Activated naive CD4-positive, alpha-beta T cell treated with anti-CD3 and anti-CD28 coated beads, Interleukin-2, amount 10 ng/mL, durations not matched to agents 7 days and 5 days (primary cell): ENCODE data around the gene BICDL1.

Experiments
- CTCF ChIA-PET: fragments of 350-600 bp; sonication (Branson Sonifier 250); formaldehyde crosslinking; loops from one replicate; lab custom pipeline; 2021; ENCODE audit warnings: antibody characterized with exemption; lab: Charles Lee
- DNase-seq: peaks from one replicate; pipeline ENCODE4 v3.0.0-alpha.2; 2020
- H3K27ac Mint-ChIP-seq: one replicate; pipeline ENCODE4 v1.8.0; 2021; ENCODE audit warnings: mild to moderate bottlenecking, moderate library complexity, mixed read lengths
- H3K27me3 Mint-ChIP-seq: one replicate; pipeline ENCODE4 v1.8.0; 2021; ENCODE audit warnings: mild to moderate bottlenecking, mixed read lengths
- H3K36me3 Mint-ChIP-seq: one replicate; pipeline ENCODE4 v1.8.0; 2021; ENCODE audit warnings: mixed read lengths
- H3K4me1 Mint-ChIP-seq: one replicate; pipeline ENCODE4 v1.8.0; 2021; ENCODE audit warnings: mixed read lengths
- H3K4me3 Mint-ChIP-seq: one replicate; pipeline ENCODE4 v1.8.0; 2021; ENCODE audit warnings: mild to moderate bottlenecking, moderate library complexity, mixed read lengths
- H3K9me3 Mint-ChIP-seq: one replicate; pipeline ENCODE4 v1.8.0; 2021; ENCODE audit warnings: mixed read lengths

Gene BICDL1

DNA sequence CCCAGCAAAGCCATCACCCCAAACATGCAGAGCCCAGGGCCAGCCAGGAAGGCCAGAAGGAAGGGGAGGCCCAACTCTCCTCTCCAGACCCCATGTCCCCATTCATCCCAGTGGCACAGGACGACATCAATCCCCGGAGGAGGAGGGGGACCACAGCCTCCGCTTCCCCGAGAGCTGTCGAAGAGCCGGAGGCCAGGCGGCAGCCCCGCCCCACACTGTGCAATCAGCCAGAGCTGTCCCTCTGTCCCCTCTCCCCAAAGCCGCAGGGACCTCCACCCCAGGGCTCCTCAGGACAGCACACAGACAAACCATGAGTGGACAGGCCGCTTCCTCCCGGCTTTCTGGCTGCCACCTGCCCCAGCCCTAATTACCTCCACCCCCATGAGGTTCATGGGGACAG is 110.7 kb downstream of the BICDL1 start:
- no peak overlapping the region for H3K4me3 Mint-ChIP-seq
- no peaks in the 10 kb centered on the region for H3K9me3 Mint-ChIP-seq
- peaks cover 16% of the 10 kb centered on the region for H3K4me1 Mint-ChIP-seq
- CTCF ChIA-PET: no interaction called here
- H3K27ac Mint-ChIP-seq: no peak overlapping the region
- no peak for DNase-seq
- H3K27me3 Mint-ChIP-seq: no peaks in the 10 kb centered on the region
- peaks cover 34% of the 10 kb centered on the region for H3K36me3 Mint-ChIP-seq

DNA sequence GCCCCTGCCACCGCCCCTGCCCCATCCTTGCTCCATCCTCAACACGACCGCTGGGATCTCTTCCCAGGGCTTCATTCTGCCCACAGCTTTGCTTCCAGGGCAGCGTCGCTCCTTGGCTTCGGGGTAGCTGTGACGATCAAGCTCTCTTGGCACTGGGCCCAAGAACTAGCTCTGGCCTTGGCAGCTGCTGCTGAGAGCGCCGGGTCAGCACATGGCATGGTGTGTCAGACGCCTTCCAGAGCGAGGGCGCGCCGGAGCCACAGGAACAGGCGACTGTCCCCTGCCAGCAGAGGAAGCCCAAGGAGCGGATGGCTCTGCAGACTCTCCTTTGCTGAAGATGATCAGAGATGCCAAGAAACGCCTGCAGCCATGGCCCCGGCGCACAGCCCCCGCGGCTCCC is 111.6 kb downstream of the BICDL1 start:
- no peak overlapping the region for H3K27ac Mint-ChIP-seq
- H3K4me1 Mint-ChIP-seq: peaks cover 16% of the 10 kb centered on the region
- H3K27me3 Mint-ChIP-seq: no peaks in the 10 kb centered on the region
- DNase-seq: no peak
- H3K4me3 Mint-ChIP-seq: no peak overlapping the region
- CTCF ChIA-PET: interaction anchor here (1.4 kb wide), 1 partner anchor 13 kb away, joined by 4 read pairs; no protein-coding TSS in a partner anchor
- H3K36me3 Mint-ChIP-seq: peaks cover 39% of the 10 kb centered on the region
- no peaks in the 10 kb centered on the region for H3K9me3 Mint-ChIP-seq

DNA sequence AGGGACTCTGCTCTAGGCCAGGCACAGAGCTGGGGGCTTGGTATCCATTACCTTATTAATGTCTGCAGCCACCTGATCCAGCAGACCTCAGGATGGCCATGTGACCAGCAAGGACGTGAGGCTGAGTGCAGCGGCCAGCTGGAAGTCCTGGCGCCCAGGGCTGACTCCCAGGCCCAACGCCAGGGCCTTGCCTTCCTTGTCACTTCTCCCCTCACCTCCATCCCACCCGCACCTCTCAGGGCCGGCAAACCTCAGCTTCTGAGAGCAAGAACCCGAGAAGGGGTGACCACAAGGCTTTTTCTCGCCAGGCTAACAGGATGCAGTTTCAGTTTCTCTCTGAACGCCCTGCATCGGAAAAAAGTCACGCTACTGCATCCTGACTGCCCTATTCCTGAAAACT is 112.1 kb downstream of the BICDL1 start:
- H3K9me3 Mint-ChIP-seq: no peaks in the 10 kb centered on the region
- no peaks in the 10 kb centered on the region for H3K27me3 Mint-ChIP-seq
- H3K4me1 Mint-ChIP-seq: peaks cover 17% of the 10 kb centered on the region
- DNase-seq: no peak
- no peak overlapping the region for H3K27ac Mint-ChIP-seq
- CTCF ChIA-PET: interaction anchor here (1.4 kb wide), 1 partner anchor 14 kb away, joined by 4 read pairs; no protein-coding TSS in a partner anchor
- H3K36me3 Mint-ChIP-seq: peaks cover 42% of the 10 kb centered on the region
- no peak overlapping the region for H3K4me3 Mint-ChIP-seq

DNA sequence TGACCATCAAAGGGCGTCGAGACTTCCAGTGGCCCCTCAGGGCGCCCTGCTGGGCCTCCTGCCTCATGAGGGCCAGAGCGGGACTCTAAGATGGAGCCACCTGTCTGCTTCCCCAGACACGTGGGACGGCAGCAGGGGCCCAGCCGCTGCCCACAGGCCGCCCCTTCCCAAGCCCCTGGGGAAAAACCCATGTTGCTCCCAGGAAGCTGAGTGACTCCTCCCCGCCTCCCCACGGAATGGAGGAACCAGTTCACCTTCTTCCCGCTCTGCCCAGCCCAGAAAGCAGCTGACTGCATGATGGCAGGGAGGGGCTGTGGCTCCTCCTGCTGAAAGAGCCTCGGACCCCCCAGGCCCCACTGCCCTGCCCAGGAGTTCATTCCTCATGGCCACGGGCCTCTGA is 112.6 kb downstream of the BICDL1 start:
- no peaks in the 10 kb centered on the region for H3K9me3 Mint-ChIP-seq
- no peak overlapping the region for H3K4me3 Mint-ChIP-seq
- H3K27me3 Mint-ChIP-seq: no peaks in the 10 kb centered on the region
- peaks cover 40% of the 10 kb centered on the region for H3K36me3 Mint-ChIP-seq
- CTCF ChIA-PET: interaction anchor here (1.4 kb wide), 1 partner anchor 14 kb away, joined by 4 read pairs; no protein-coding TSS in a partner anchor
- no peak overlapping the region for H3K27ac Mint-ChIP-seq
- H3K4me1 Mint-ChIP-seq: peaks cover 19% of the 10 kb centered on the region
- DNase-seq: no peak

DNA sequence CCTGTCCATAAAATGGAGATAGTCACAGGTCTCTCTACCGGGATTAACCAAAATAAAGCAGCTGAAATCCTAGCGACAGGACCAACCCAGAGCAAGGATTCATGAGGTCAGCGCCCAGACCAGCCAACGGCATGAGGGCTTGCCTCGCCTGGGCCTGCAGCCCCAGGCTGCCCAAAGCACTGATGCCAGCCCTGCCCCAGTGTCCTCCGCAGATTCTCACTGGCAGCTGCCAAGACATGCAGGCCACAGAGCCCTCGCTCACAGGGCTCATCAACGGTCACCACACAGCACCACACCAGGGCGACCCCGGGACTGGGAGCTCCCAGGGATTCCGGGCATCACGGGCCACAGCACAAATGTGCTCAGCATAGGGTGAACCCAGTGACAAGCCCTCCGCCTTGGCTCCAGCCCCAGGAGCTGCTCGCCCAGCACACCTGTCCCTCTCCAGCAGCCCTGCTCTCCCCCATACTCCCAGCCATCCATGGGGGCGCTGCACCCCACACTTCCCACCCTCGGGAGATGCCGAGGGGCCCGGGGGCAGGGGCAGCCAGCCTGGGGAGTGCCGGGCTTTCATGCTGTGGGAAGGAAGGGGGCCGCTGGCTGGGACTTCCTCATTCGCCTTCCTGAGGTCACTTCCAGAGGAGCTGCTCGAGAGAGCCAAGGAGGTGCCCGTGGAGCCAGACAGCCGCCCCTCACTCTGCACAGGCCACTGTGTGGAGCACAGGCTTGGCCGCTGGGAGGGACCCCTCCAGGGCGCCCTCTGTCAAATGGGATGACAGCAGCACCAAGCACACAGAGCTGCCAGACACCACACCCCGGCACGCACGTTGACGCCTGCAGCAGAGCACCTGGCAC is 113.4 kb downstream of the BICDL1 start:
- CTCF ChIA-PET: interaction anchor here (1.4 kb wide), 1 partner anchor 15 kb away, joined by 4 read pairs; no protein-coding TSS in a partner anchor
- H3K27ac Mint-ChIP-seq: no peak overlapping the region

DNA sequence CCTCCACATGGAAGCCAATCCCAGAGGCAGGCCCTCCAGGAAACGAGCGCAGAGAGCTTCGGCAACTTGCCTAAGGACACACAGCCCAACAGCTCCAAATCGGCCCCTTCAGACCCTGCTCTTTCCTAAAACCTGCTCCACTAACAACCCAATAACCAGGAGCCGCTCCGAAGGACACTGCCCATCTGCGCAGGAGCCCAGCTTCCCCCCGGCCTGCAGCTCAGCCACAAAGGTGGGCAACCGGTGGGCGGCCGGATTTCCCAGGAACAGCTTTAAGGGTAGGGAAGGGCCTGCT is 114.0 kb downstream of the BICDL1 start:
- H3K4me3 Mint-ChIP-seq: no peak overlapping the region
- H3K36me3 Mint-ChIP-seq: peaks cover 40% of the 10 kb centered on the region
- H3K27ac Mint-ChIP-seq: no peak overlapping the region
- CTCF ChIA-PET: no interaction called here
- H3K9me3 Mint-ChIP-seq: no peaks in the 10 kb centered on the region
- peaks cover 24% of the 10 kb centered on the region for H3K4me1 Mint-ChIP-seq
- H3K27me3 Mint-ChIP-seq: no peaks in the 10 kb centered on the region
- DNase-seq: no peak

More for the DNA sequence above, 113.4 kb downstream of the BICDL1 start:
- Mint-ChIP-seq H3K36me3 (peaks cover 39% of the 10 kb centered on the region), H3K9me3 (no peaks in the 10 kb centered on the region), H3K27me3 (no peaks in the 10 kb centered on the region), H3K4me1 (peaks cover 21% of the 10 kb centered on the region), H3K4me3 (no peak overlapping the region)
- no peak for DNase-seq

DNA sequence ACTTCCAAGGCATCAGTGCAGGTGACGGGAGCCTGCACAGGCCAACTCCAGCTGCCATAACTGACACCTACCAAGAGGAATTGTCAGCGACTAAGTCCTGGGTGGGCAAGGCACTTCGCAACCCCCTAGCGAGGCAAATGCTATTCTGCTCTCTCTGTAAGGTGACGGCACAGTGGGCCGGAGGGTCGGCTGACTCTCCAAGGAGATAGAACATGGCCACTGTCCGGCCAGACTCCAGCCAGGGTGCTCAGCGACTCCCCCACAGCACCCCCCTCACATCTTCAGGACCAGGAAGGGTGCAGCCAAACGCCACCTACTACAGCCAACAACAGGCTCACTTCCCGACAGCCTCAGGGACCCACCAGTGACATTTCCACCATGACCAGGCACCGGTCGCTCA is 114.3 kb downstream of the BICDL1 start:
- Mint-ChIP-seq H3K9me3 (no peaks in the 10 kb centered on the region), H3K4me3 (no peak overlapping the region), H3K4me1 (peaks cover 28% of the 10 kb centered on the region), H3K27ac (no peak overlapping the region), H3K36me3 (peaks cover 41% of the 10 kb centered on the region), H3K27me3 (no peaks in the 10 kb centered on the region)
- CTCF ChIA-PET: no interaction called here
- no peak for DNase-seq

DNA sequence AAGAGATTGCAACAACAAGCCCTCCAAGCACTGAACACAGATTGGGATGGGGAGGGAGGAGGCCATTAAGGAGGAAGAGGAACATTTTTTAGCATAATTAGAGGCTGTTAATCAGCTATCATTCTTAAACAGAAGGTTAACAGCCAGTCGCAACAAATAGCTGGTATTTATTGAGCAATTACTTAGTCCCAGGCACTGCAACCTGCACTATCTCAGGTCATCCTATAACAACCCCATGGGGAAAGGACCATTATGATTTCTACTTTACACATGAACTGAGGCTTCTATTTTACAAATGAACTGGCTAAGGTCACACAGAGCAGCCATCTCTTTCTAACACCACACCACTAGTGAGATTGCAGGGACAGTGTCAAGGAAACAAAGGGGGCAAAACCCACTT is 117.1 kb downstream of the BICDL1 start:
- no peaks in the 10 kb centered on the region for H3K9me3 Mint-ChIP-seq
- no peaks in the 10 kb centered on the region for H3K27me3 Mint-ChIP-seq
- H3K4me3 Mint-ChIP-seq: no peak overlapping the region
- no peak overlapping the region for H3K27ac Mint-ChIP-seq
- H3K36me3 Mint-ChIP-seq: peaks cover 43% of the 10 kb centered on the region
- DNase-seq: no peak
- CTCF ChIA-PET: interaction anchor here (0.6 kb wide), 1 partner anchor 21 kb away, joined by 4 read pairs; no protein-coding TSS in a partner anchor
- H3K4me1 Mint-ChIP-seq: peaks cover 43% of the 10 kb centered on the region

DNA sequence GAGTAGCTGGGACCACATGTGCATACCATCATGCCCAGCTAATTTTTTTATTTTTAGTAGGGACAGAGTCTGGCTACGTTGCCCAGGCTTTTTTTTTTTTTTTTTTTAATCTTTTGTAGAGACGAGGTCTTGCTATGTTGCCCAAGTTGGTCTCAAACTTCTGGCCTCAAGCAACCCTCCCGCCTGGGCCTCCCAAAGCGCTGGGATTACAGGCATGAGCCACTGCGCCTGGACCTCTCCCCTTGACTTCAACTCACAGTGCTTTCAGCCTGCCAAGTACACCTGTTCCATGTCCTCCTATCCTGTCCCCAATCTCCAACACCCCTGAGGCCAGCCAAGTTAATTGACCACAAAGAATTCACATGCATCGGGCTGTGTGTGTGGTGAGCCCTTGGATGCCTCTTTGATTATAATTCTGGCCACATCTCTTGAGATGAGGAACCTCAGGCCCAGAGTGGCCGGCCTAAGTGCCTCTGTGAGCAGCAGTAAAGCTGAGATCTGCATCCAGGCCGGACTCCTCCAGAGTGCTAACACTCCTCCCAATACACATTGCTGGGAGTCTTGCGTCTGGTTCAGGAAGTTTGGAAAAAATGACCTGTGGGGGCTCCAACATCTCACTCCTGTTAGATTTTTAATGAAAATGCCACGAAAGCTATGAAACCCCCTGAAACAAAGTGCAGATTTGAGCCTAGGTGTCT is 120.7 kb downstream of the BICDL1 start:
- DNase-seq: no peak
- CTCF ChIA-PET: interaction anchor here (1.4 to 4.1 kb wide), 2 partner anchors 11 to 23 kb away, joined by 5 to 13 read pairs; no protein-coding TSS in a partner anchor
- no peaks in the 10 kb centered on the region for H3K27me3 Mint-ChIP-seq

DNA sequence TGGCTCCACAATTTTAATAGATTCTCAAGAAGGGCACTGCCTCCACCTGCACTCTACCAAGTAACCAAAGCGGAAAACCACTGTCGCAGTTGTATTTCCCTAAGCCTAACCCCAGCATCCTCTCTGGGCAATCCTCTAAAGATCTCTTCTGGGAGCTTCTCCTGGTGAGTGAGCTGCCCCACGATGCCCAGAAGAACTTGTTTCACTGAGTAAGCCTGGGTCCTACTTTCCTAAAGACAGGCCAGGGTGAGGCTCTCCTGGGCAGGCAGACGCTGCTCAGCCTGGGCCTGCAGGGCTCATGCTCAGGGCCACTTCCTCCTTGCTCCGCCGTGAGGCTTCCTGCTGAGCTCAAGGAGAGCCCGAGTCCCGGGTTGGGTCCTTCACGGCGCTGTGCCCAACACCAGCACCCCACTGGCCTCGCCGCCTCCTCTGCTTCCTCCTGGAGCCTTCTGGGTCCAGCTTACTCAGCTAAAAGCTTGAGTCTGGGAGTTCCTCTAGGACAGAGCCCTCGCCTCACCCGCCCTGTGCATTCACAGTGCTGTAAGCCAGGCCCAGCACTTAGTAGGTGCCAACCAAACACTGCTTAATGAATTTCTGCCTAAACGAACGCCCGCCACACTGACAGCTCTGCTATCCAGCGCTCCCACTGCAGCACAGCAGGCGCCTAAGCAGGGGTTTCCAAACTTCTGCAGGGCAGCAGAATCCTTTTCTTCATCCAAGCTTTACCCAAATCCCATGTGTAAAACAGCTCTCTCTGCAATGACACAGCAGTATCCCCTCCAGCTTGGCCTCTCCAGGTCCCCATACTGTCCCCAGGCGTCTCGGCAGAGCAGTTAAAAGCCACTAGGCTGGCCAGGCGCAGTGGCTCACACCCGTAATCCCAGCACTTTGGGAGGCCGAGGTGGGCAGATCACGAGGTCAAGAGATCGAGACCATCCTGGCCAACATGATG is 121.8 kb downstream of the BICDL1 start:
- Mint-ChIP-seq H3K27me3 (no peaks in the 10 kb centered on the region), H3K4me1 (peaks cover 76% of the 10 kb centered on the region), H3K9me3 (no peaks in the 10 kb centered on the region), H3K27ac (peak overlapping the region; percentile 84), H3K4me3 (peak overlapping the region; percentile 66), H3K36me3 (peaks cover 55% of the 10 kb centered on the region)
- CTCF ChIA-PET: interaction anchor here (0.8 to 4.1 kb wide), 3 partner anchors 8 to 24 kb away, joined by 3 to 13 read pairs (median 5); no protein-coding TSS in a partner anchor
- peak; percentile 73 for DNase-seq

More for the DNA sequence above, 120.7 kb downstream of the BICDL1 start:
- Mint-ChIP-seq H3K36me3 (peaks cover 54% of the 10 kb centered on the region), H3K9me3 (no peaks in the 10 kb centered on the region), H3K4me1 (peaks cover 65% of the 10 kb centered on the region), H3K27ac (no peak overlapping the region), H3K4me3 (no peak overlapping the region)

DNA sequence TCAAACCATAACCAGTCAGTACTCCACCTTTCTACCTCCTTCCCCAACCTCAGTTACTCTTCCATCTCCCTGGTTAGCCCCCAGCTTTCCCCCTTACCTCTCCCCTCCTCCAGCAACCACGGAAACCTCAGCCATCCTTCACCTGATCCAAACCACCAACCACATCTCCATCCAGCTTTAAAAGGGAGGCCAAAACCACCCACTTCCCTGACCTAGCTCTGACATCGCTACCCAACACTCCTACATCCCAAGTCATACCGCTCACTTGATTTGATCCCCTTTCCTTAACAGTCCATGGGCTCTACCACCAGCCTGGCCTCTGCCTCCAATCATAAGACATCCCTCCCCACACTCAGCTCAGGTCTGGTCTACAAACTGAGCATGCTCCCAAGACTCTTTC is 126.0 kb downstream of the BICDL1 start:
- no peaks in the 10 kb centered on the region for H3K27me3 Mint-ChIP-seq
- DNase-seq: no peak
- no peaks in the 10 kb centered on the region for H3K9me3 Mint-ChIP-seq
- peaks cover 81% of the 10 kb centered on the region for H3K4me1 Mint-ChIP-seq
- H3K36me3 Mint-ChIP-seq: peaks cover 51% of the 10 kb centered on the region
- H3K4me3 Mint-ChIP-seq: peak overlapping the region; percentile 95
- CTCF ChIA-PET: interaction anchor here (0.8 kb wide), 1 partner anchor 28 kb away, joined by 3 read pairs; no protein-coding TSS in a partner anchor
- H3K27ac Mint-ChIP-seq: peak overlapping the region; percentile 6

DNA sequence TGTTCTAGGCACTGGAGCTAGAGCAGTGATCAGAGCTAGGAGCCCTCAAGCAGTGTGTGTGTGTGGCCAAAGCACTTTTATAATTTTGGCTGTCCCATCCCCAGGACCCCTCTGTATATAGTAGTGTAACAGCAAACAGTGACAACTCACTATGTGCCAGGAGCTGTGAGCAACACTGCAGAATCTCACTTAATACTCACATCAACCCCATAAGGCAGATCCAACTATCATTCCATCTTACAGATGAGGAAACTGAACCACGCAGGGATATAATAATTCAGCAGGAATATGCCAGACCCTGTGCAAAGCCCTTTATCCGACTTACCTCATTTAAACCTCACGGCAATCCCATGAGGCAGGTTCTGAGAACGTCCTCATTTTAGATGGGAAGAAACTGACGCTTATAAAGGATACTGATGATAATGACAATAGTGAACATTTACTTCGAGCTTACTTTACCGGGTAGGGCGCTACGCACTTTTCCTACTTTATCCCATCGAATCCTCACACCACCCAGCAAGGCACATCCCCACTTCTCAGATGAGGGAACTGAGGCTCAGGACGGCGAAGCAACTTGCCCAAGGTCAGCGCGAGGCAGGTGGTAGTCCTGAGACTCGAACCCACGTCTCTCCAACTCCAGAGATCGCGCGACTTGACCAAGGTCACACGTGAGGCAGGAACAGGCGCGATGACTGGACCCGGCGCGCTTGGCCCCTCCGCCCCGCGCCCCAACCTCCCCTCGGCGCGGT is 126.8 kb downstream of the BICDL1 start:
- Mint-ChIP-seq H3K27me3 (no peaks in the 10 kb centered on the region), H3K4me1 (peaks cover 81% of the 10 kb centered on the region), H3K27ac (peak overlapping the region; percentile 90), H3K4me3 (peak overlapping the region; percentile 95), H3K9me3 (no peaks in the 10 kb centered on the region), H3K36me3 (peaks cover 52% of the 10 kb centered on the region)
- CTCF ChIA-PET: interaction anchor here (0.9 kb wide), 1 partner anchor 113 kb away, joined by 3 read pairs; no protein-coding TSS in a partner anchor
- DNase-seq: peak; percentile 53

DNA sequence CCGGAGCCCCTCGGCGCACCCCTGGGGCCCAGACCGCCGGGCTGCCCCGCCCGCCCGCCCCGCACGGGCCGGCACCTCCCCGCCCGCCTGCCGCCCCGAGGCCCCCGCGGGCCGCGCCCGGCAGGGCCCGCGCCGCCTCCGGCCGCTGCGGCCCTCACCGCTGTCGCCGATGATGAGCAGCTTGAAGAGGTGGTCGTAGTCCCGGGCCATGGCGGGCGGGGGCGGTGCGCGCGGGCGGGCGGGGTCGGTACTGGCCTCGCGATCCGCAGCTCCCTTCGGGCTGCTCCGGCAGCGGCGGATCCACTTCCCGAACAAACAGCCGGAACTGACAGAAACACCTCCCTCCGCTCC is 127.4 kb downstream of the BICDL1 start, which contains the start of gene RAB35:
RAB35 (minus strand) TSS at position 313 of the 351 bp plus-strand sequence; CDS start at position 210, 103 bp downstream.
- Mint-ChIP-seq H3K27ac (peak within 1 kb of the TSS; percentile 93), H3K9me3 (no peaks in the 10 kb centered on the region), H3K27me3 (no peaks in the 10 kb centered on the region), H3K36me3 (peaks cover 52% of the 10 kb centered on the region), H3K4me1 (peaks cover 81% of the 10 kb centered on the region), H3K4me3 (peak within 1 kb of the TSS; percentile 95)
- CTCF ChIA-PET: interaction anchor here (0.9 kb wide), 1 partner anchor 113 kb away, joined by 3 read pairs; no protein-coding TSS in a partner anchor
- DNase-seq: no peak
